ENCODE measurements around the gene RGL1.
"Not testable (repeated sequence)": the region's sequence is repeated elsewhere in the genome, so short reads cannot be mapped to it uniquely, and the experiment has no call there.

RGL1 gene

GRCh38 chr1:183783767-183784637 is 20.9 kb upstream of the RGL1 start:
- DNase-seq, result peak; percentile 10

GRCh38 chr1:183785921-183786320 is 19.0 kb upstream of the RGL1 start:
- not testable (repeated sequence) for DNase-seq

- DNase-seq, result no peak
These were observed 17.2 kb upstream of the RGL1 start for GRCh38 chr1:183787704-183788103.

GRCh38 chr1:183791319-183791718 is 13.6 kb upstream of the RGL1 start:
- DNase-seq, result no peak

- no peak for DNase-seq
These were observed 12.6 kb upstream of the RGL1 start for GRCh38 chr1:183792300-183792699.

GRCh38 chr1:183794088-183794487 is 10.8 kb upstream of the RGL1 start:
- DNase-seq, result no peak

- no peak for DNase-seq
These were observed 4.5 kb upstream of the RGL1 start for GRCh38 chr1:183800449-183800848.

- no peak for DNase-seq
These were observed 3.3 kb upstream of the RGL1 start for GRCh38 chr1:183801649-183802048.

GRCh38 chr1:183804387-183804786 is 533 bp upstream of the RGL1 start:
- peak; percentile 57 for DNase-seq

- no peak for DNase-seq
These were observed 1.2 kb downstream of the RGL1 start for GRCh38 chr1:183806125-183806524.

GRCh38 chr1:183806675-183807074 is 1.8 kb downstream of the RGL1 start:
- DNase-seq, result no peak

GRCh38 chr1:183807549-183808168 is 2.7 kb downstream of the RGL1 start:
- DNase-seq, result no peak

- no peak for DNase-seq
These were observed 3.5 kb downstream of the RGL1 start for GRCh38 chr1:183808296-183809027.

- DNase-seq, result no peak
These were observed 5.2 kb downstream of the RGL1 start for GRCh38 chr1:183810121-183810520.

- no peak for DNase-seq
These were observed 6.0 kb downstream of the RGL1 start for GRCh38 chr1:183810756-183811544.

- DNase-seq, result no peak
These were observed 7.2 kb downstream of the RGL1 start for GRCh38 chr1:183812128-183812527.

- no peak for DNase-seq
These were observed 8.0 kb downstream of the RGL1 start for GRCh38 chr1:183812686-183813569.

GRCh38 chr1:183814121-183814681 is 9.3 kb downstream of the RGL1 start:
- DNase-seq, result no peak

GRCh38 chr1:183816110-183816509 is 11.2 kb downstream of the RGL1 start:
- no peak for DNase-seq

- DNase-seq, result no peak
These were observed 12.8 kb downstream of the RGL1 start for GRCh38 chr1:183817576-183818288.
